K562 (cell line): Measurements from ENCODE around the gene CHTF8. TPM values are rescaled to one million over a fixed set of nuclear protein-coding genes. Genes with fewer than 3 reads are reported as not detected.

Experiments used
- MIER1 ChIP-seq: fragments of 450-650 bp; IDR thresholded peaks from 2 replicates; pipeline ENCODE4 v1.6.1; 2016; ENCODE audit warnings: antibody characterized with exemption, mild to moderate bottlenecking, low read depth
- PHB ChIP-seq: fragments of 250-450 bp; sonication (Bioruptor Pico); IDR thresholded peaks from 2 replicates; pipeline ENCODE4 v1.5.0; 2021
- PHF21A ChIP-seq: fragments of 450-650 bp; IDR thresholded peaks from 2 replicates; pipeline ENCODE4 v1.6.1; 2017; ENCODE audit warnings: low read depth, borderline replicate concordance
- POLR2A ChIP-seq: fragments of 450-650 bp; conservative IDR thresholded peaks from 2 replicates; pipeline ENCODE4 v1.6.1; 2016
- SMARCA4 ChIP-seq: fragments of 450-650 bp; IDR thresholded peaks from 2 replicates; pipeline ENCODE4 v1.6.1; 2016
- SMARCE1 ChIP-seq: fragments of 450-650 bp; IDR thresholded peaks from 2 replicates; pipeline ENCODE4 v1.7.1; 2016; ENCODE audit warnings: mild to moderate bottlenecking
- XRCC3 ChIP-seq: fragments of 450-650 bp; IDR thresholded peaks from 2 replicates; pipeline ENCODE4 v1.6.1; 2017; ENCODE audit warnings: mild to moderate bottlenecking, moderate library complexity
- ZNF175 ChIP-seq: fragments of 200-800 bp; sonication (Bioruptor generic); IDR thresholded peaks from 2 replicates; pipeline ENCODE4 v1.6.1; 2016; ENCODE audit warnings: low read depth, mild to moderate bottlenecking, missing genetic modification characterization, missing compliant biosample characterization
- ZNF76 ChIP-seq: fragments of 250-450 bp; sonication (Bioruptor Pico); IDR thresholded peaks from 2 replicates; pipeline ENCODE4 v1.4.0; 2020; ENCODE audit warnings: mild to moderate bottlenecking, moderate library complexity, borderline replicate concordance
- polyA plus RNA-seq, 8 experiments: library from polyadenylated mRNA; depleted of rRNA in 4 of 8; stranded (reverse) in 5 of 8; unstranded in 3 of 8; fragments of >200 nt; fragmentation: Nextera tagmentation in 2 of 8; fragmentation: Illumina TruSeq in 1 of 8; extraction: Ambion mirVana in 2 of 8; extraction: Trizol in 1 of 8; gene quantifications; 2 replicates each; pipeline versions ENCODE4 v1.2.1 to v1.2.3, GENCODE V29; 2011 to 2014; ENCODE audit warnings: inconsistent platforms in 1 of 8, missing spikeins in 1 of 8
- total RNA-seq, 7 experiments: library from RNA; depleted of rRNA in 6 of 7; stranded (reverse); fragments of >200 nt in 6 of 7; fragmentation: Illumina TruSeq in 2 of 7; extraction: Trizol in 2 of 7; gene quantifications; 2 replicates each; pipeline versions ENCODE4 v1.2.1 to v1.2.3, GENCODE V29; 2011 to 2021; ENCODE audit warnings: low replicate concordance in 1 of 7
- TF ChIP-seq, protein P1 (sequence below): fragments of 250-450 bp; sonication (Bioruptor Pico); IDR thresholded peaks from 2 replicates; pipeline ENCODE4 v1.5.0; 2021; ENCODE audit warnings: mild to moderate bottlenecking, moderate library complexity
- TF ChIP-seq, protein P2 (sequence below): sonication (generic); formaldehyde crosslinking; IDR thresholded peaks from 2 replicates; pipeline ENCODE4 v1.9.0; 2022; ENCODE audit warnings: mild to moderate bottlenecking, missing genetic modification reagents
- TF ChIP-seq, protein P3 (sequence below): IDR thresholded peaks from 3 replicates; pipeline ENCODE4 v1.6.1; 2011; ENCODE audit warnings: borderline replicate concordance, mild to moderate bottlenecking; ENCODE audit not compliant: insufficient read length, insufficient read depth
- TF ChIP-seq, protein P4 (sequence below): sonication (generic); formaldehyde crosslinking; IDR thresholded peaks from 2 replicates; pipeline ENCODE4 v1.8.1; 2023; ENCODE audit warnings: mild to moderate bottlenecking, missing genetic modification reagents
- TF ChIP-seq, protein P5 (sequence below), 3 experiments: IDR thresholded peaks in 2 of 3; conservative IDR thresholded peaks in 1 of 3; 2 replicates each; pipeline ENCODE4 v1.5.1; 2011 to 2012; ENCODE audit warnings: low read length in 3 of 3, mild to moderate bottlenecking in 3 of 3, control low read depth in 2 of 3, improper control_type of control experiment in 1 of 3, inconsistent platforms in 1 of 3, low read depth in 1 of 3, mixed read lengths in 1 of 3, moderate library complexity in 1 of 3; ENCODE audit not compliant: insufficient read depth in 2 of 3
- TF ChIP-seq, protein P6 (sequence below): fragments of 250-450 bp; sonication (Bioruptor Pico); IDR thresholded peaks from 2 replicates; pipeline ENCODE4 v1.4.0; 2020; ENCODE audit warnings: mild to moderate bottlenecking
- TF ChIP-seq, protein P7 (sequence below): IDR thresholded peaks from 2 replicates; pipeline ENCODE4 v1.6.1; 2014; ENCODE audit warnings: antibody characterized with exemption

CHTF8 gene
- total and polyA plus RNA-seq, 9 of the 15 experiments (the other 6 are each of a cell fraction or from before 2014, with no cell fraction given) = 20.2 to 199 (median 108) TPM

DNA sequence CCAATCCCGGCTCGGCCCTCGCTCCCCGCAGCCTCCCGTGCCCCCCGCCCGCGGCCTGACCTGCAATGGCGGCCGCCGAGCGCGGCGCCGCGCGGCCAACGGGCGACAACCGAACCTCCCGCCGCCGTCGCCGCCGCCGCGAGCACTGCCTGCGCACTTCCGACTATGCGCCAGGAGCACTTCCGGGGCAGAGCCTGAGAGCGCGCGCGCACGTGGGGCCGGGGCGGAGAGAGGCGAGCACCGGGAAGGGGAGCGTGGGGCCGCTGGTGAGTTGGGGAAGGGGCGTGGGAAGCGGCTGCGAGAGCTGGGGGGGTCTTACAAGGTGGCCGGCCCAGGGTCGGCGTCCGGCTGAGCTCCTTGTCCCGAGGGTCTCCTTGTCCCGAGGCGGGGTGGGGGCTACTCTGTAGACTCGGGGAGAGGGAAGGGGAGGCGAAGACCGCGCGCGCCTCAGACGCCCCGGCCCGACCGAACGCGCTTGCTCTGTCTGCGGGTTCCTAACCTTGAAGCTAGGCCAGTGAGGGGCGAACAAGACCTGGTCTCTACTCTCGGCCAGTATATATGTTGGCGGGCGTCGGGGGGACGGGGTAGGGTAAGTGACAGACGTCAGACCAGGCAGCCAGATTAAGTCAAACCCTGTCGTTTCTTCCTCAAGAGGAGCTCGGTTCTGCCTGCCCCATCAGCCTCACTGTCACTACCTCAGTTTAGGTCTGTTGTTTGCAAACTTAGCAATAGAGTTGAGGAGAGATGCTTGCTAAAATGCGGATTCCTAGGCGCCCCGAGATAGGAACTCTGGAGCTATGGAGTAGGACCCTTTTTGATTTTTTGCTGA lies at the start of gene CHTF8, which contains the start of gene UTP4 (continued):
- TF ChIP-seq, protein P1, sequence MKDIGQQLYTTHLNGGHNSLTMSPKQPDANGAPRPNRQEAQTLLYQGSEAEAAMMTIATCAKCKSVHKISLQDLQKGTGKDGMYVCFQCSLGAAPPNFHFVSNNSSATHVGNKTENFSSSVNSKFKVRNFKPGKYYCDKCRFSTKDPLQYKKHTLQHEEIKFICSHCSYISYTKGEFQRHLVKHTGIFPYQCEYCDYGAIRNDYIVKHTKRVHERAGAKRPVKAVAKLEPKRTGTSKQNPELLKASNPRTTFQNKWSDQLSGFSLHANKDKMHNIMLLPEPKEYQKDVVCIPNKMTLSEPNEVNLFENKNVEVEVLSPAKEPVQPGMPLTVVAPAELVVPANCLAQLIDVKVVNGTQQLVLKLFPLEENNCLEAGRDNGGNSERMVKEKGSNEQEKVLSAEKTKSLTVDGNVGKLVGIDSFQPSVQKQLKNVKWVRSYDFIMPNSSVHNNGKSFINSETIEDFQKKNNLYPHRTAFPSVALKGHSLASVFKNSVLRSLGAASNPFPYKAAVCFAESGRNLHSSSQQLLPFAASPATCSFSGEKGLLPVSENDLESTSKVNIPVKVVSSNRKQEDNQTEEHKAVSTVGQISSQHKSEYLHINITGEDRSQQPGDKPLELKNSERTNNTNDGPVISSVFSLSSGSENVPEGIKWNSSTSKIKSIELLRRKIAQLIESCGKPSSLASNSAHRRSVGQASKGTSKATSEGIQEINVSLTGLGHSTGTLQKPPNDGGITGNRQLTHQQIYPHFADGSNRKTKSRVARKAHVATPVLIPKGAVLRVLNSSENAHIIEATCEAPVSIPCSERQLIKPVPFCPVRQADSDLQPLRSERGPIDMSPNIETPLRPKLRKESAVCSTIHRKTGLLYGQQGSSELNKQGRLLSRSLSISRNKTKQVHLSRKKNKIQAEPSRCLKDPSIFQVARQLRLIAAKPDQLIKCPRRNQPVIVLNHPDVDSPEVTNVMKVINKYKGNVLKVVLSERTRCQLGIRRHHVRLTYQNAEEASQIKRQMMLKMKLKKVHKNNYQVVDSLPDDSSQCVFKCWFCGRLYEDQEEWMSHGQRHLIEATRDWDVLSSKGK (CRISPR knock-in tag) = no peak
- TF ChIP-seq MIER1 (no peak), XRCC3 (no peak), POLR2A (peak; percentile 76), SMARCA4 (no peak), SMARCE1 (no peak), ZNF175 (CRISPR knock-in tag) (no peak), ZNF76 (CRISPR knock-in tag) (no peak), PHF21A (no peak), PHB (CRISPR knock-in tag) (no peak)
- TF ChIP-seq, protein P2, sequence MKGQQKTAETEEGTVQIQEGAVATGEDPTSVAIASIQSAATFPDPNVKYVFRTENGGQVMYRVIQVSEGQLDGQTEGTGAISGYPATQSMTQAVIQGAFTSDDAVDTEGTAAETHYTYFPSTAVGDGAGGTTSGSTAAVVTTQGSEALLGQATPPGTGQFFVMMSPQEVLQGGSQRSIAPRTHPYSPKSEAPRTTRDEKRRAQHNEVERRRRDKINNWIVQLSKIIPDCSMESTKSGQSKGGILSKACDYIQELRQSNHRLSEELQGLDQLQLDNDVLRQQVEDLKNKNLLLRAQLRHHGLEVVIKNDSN (CRISPR knock-in tag) = peak; percentile 85
- TF ChIP-seq, protein P3, sequence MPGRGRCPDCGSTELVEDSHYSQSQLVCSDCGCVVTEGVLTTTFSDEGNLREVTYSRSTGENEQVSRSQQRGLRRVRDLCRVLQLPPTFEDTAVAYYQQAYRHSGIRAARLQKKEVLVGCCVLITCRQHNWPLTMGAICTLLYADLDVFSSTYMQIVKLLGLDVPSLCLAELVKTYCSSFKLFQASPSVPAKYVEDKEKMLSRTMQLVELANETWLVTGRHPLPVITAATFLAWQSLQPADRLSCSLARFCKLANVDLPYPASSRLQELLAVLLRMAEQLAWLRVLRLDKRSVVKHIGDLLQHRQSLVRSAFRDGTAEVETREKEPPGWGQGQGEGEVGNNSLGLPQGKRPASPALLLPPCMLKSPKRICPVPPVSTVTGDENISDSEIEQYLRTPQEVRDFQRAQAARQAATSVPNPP = no peak
- TF ChIP-seq, protein P4, sequence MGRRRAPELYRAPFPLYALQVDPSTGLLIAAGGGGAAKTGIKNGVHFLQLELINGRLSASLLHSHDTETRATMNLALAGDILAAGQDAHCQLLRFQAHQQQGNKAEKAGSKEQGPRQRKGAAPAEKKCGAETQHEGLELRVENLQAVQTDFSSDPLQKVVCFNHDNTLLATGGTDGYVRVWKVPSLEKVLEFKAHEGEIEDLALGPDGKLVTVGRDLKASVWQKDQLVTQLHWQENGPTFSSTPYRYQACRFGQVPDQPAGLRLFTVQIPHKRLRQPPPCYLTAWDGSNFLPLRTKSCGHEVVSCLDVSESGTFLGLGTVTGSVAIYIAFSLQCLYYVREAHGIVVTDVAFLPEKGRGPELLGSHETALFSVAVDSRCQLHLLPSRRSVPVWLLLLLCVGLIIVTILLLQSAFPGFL (CRISPR knock-in tag) = no peak
- TF ChIP-seq, protein P5, sequence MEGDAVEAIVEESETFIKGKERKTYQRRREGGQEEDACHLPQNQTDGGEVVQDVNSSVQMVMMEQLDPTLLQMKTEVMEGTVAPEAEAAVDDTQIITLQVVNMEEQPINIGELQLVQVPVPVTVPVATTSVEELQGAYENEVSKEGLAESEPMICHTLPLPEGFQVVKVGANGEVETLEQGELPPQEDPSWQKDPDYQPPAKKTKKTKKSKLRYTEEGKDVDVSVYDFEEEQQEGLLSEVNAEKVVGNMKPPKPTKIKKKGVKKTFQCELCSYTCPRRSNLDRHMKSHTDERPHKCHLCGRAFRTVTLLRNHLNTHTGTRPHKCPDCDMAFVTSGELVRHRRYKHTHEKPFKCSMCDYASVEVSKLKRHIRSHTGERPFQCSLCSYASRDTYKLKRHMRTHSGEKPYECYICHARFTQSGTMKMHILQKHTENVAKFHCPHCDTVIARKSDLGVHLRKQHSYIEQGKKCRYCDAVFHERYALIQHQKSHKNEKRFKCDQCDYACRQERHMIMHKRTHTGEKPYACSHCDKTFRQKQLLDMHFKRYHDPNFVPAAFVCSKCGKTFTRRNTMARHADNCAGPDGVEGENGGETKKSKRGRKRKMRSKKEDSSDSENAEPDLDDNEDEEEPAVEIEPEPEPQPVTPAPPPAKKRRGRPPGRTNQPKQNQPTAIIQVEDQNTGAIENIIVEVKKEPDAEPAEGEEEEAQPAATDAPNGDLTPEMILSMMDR (IDR thresholded peaks at IDR 0.05 in 2 of 3, conservative IDR thresholded peaks at IDR 0.05 in 1 of 3; ENCODE audit: insufficient read depth in 2 of 3, low read depth in 1 of 3, low read length in 3 of 3) = no peak
- TF ChIP-seq, protein P6, sequence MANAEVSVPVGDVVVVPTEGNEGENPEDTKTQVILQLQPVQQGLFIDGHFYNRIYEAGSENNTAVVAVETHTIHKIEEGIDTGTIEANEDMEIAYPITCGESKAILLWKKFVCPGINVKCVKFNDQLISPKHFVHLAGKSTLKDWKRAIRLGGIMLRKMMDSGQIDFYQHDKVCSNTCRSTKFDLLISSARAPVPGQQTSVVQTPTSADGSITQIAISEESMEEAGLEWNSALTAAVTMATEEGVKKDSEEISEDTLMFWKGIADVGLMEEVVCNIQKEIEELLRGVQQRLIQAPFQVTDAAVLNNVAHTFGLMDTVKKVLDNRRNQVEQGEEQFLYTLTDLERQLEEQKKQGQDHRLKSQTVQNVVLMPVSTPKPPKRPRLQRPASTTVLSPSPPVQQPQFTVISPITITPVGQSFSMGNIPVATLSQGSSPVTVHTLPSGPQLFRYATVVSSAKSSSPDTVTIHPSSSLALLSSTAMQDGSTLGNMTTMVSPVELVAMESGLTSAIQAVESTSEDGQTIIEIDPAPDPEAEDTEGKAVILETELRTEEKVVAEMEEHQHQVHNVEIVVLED (CRISPR knock-in tag) = peak; percentile 62
- TF ChIP-seq, protein P7, sequence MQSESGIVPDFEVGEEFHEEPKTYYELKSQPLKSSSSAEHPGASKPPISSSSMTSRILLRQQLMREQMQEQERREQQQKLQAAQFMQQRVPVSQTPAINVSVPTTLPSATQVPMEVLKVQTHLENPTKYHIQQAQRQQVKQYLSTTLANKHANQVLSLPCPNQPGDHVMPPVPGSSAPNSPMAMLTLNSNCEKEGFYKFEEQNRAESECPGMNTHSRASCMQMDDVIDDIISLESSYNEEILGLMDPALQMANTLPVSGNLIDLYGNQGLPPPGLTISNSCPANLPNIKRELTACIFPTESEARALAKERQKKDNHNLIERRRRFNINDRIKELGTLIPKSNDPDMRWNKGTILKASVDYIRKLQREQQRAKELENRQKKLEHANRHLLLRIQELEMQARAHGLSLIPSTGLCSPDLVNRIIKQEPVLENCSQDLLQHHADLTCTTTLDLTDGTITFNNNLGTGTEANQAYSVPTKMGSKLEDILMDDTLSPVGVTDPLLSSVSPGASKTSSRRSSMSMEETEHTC = no peak
